KBM-7 (cell line): ENCODE data around the gene TMEM222.

ENCODE experiments used
- DNase-seq: peaks from one replicate; pipeline ENCODE4 v3.0.0-alpha.2; 2015
- in situ Hi-C: fragments of 300-500 bp; cut with MboI; formaldehyde crosslinking; loops from 2 replicates; pipeline ENCODE4 v1.14.3; 2020; ENCODE audit warnings: low sequenced_read_pairs, low pct_unique_long_range_greater_than_20kb, mixed read lengths

The TMEM222 gene

GRCh38 chr1:27302612-27303011 lies 19.4 kb upstream of the TMEM222 start:
- in situ Hi-C loops: no loop called here
- DNase-seq: no peak

- in situ Hi-C loops: no loop called here
- DNase-seq: no peak
Measured at GRCh38 chr1:27303509-27303908, 18.5 kb upstream of the TMEM222 start.

GRCh38 chr1:27306071-27306470 lies 15.9 kb upstream of the TMEM222 start:
- in situ Hi-C loops: no loop called here
- DNase-seq: no peak

GRCh38 chr1:27306892-27307761 lies 14.8 kb upstream of the TMEM222 start:
- no peak for DNase-seq
- in situ Hi-C loops: no loop called here

GRCh38 chr1:27307874-27308598 lies 13.9 kb upstream of the TMEM222 start:
- in situ Hi-C loops: no loop called here
- no peak for DNase-seq

- in situ Hi-C loops: loop anchor here (10.0 kb wide), 1 partner anchor 61 kb away; the partner anchor contains the start of gene FCN3
- DNase-seq: no peak
Measured at GRCh38 chr1:27314169-27314568, 7.8 kb upstream of the TMEM222 start.

- DNase-seq: no peak
- in situ Hi-C loops: loop anchor here (10.0 kb wide), 1 partner anchor 60 kb away; the partner anchor contains the start of gene FCN3
Measured at GRCh38 chr1:27314737-27315136, 7.2 kb upstream of the TMEM222 start.

GRCh38 chr1:27316860-27317259 lies 5.1 kb upstream of the TMEM222 start:
- in situ Hi-C loops: loop anchor here (10.0 kb wide), 1 partner anchor 58 kb away; the partner anchor contains the start of gene FCN3
- no peak for DNase-seq

GRCh38 chr1:27318136-27318535 lies 3.8 kb upstream of the TMEM222 start:
- in situ Hi-C loops: loop anchor here (10.0 kb wide), 1 partner anchor 57 kb away; the partner anchor contains the start of gene FCN3

GRCh38 chr1:27318596-27318995 lies 3.4 kb upstream of the TMEM222 start:
- in situ Hi-C loops: loop anchor here (10.0 kb wide), 1 partner anchor 56 kb away; the partner anchor contains the start of gene FCN3

More at GRCh38 chr1:27318136-27318535, 3.8 kb upstream of the TMEM222 start:
- DNase-seq: no peak

GRCh38 chr1:27322569-27323240 lies 742 bp downstream of the TMEM222 start:
- DNase-seq: no peak
- in situ Hi-C loops: no loop called here

More at GRCh38 chr1:27318596-27318995, 3.4 kb upstream of the TMEM222 start:
- DNase-seq: no peak

GRCh38 chr1:27325286-27325685 lies 3.3 kb downstream of the TMEM222 start:
- no peak for DNase-seq
- in situ Hi-C loops: no loop called here

GRCh38 chr1:27327964-27328363 lies 6.0 kb downstream of the TMEM222 start:
- no peak for DNase-seq
- in situ Hi-C loops: no loop called here

- in situ Hi-C loops: no loop called here
- no peak for DNase-seq
Measured at GRCh38 chr1:27330786-27331185, 8.8 kb downstream of the TMEM222 start.

- no peak for DNase-seq
- in situ Hi-C loops: no loop called here
Measured at GRCh38 chr1:27331426-27331825, 9.5 kb downstream of the TMEM222 start.

GRCh38 chr1:27331922-27332321 lies 10.0 kb downstream of the TMEM222 start:
- in situ Hi-C loops: no loop called here

GRCh38 chr1:27332536-27333281 lies 10.7 kb downstream of the TMEM222 start:
- DNase-seq: peak; percentile 56
- in situ Hi-C loops: no loop called here

More at GRCh38 chr1:27331922-27332321, 10.0 kb downstream of the TMEM222 start:
- DNase-seq: no peak

- in situ Hi-C loops: no loop called here
- no peak for DNase-seq
Measured at GRCh38 chr1:27333717-27334279, 11.8 kb downstream of the TMEM222 start.
